HCT116 (cell line): ENCODE measurements around the gene KCNH5. TPM values are rescaled to one million over a fixed set of nuclear protein-coding genes. Genes with fewer than 3 reads are reported as not detected.

Experiments used
- ATAC-seq: fragments of 200-7000 bp; cut with Tn5 transposase; 2 replicates; pipeline ENCODE4 v1.9.1; 2020; ENCODE audit warnings: mild to moderate bottlenecking, moderate library complexity
- BruUV-seq: library from RNA; stranded (reverse); fragments of 400-500 nt; replicated peaks from 2 replicates; lab custom pipeline; 2021; lab: Mats Ljungman, UMichigan
- CTCF ChIA-PET: fragments of 300-600 bp; sonication (Branson Sonifier 250); formaldehyde crosslinking; loops from one replicate; lab custom pipeline; 2021; ENCODE audit warnings: antibody characterized with exemption; lab: Charles Lee
- POLR2A ChIA-PET: fragments of 300-600, 350-600 bp; sonication (Branson Sonifier 250); formaldehyde crosslinking; loops from one replicate; lab custom pipeline; 2021; ENCODE audit warnings: antibody characterized with exemption; lab: Charles Lee
- RAD21 ChIA-PET, 2 experiments: fragments of 300-600 bp; sonication (Branson Sonifier 250); formaldehyde crosslinking; loops; one replicate each; lab custom pipeline; 2023; ENCODE audit warnings: low total read pairs in 2 of 2; ENCODE audit not compliant: uncharacterized antibody in 2 of 2, unreplicated experiment in 2 of 2, low non-redundant PET in 1 of 2; lab: Charles Lee
- DNase-seq: peaks from one replicate; pipeline ENCODE4 v3.0.0-alpha.2; 2010; ENCODE audit warnings: low read depth, low spot score
- H2AFZ ChIP-seq: fragments of 200-600 bp; shearing (Covaris generic), sonication (generic); 2 replicates; pipeline ENCODE4 v1.6.1; 2017; ENCODE audit warnings: low read depth, mixed run types, mixed read lengths, antibody characterized with exemption, low read length; ENCODE audit not compliant: poor library complexity, severe bottlenecking
- H3K27ac ChIP-seq: 2 replicates; pipeline ENCODE4 v1.5.1; 2012; ENCODE audit warnings: low read depth, low read length
- H3K27me3 ChIP-seq: fragments of 200-600 bp; sonication (generic); 2 replicates; pipeline ENCODE4 v1.6.1; 2016; ENCODE audit warnings: mixed run types, low read length, mixed read lengths; ENCODE audit not compliant: insufficient read depth
- H3K36me3 ChIP-seq, 2 experiments: fragments of 200-500 bp in 1 of 2; fragments of 200-600 bp in 1 of 2; sonication (Bioruptor generic) in 1 of 2; sonication (generic) in 1 of 2; 2 replicates each; pipeline versions ENCODE4 v1.5.1 to v1.6.1; 2014 to 2016; ENCODE audit warnings: low read length in 2 of 2, inconsistent platforms in 1 of 2, mixed read lengths in 1 of 2, mixed run types in 1 of 2; ENCODE audit not compliant: insufficient read depth in 2 of 2, control insufficient read depth in 1 of 2
- H3K4me1 ChIP-seq, 2 experiments: fragments of 200-600 bp in 1 of 2; sonication (generic) in 1 of 2; 2 replicates each; pipeline versions ENCODE4 v1.5.1 to v1.6.1; 2012 to 2017; ENCODE audit warnings: low read length in 2 of 2, inconsistent platforms in 1 of 2, mild to moderate bottlenecking in 1 of 2, mixed read lengths in 1 of 2, mixed run types in 1 of 2, moderate library complexity in 1 of 2; ENCODE audit not compliant: insufficient read depth in 2 of 2, control insufficient read depth in 1 of 2
- H3K4me2 ChIP-seq: fragments of 200-600 bp; sonication (generic); 2 replicates; pipeline ENCODE4 v1.6.1; 2017; ENCODE audit warnings: mixed run types, low read length, mixed read lengths
- H3K4me3 ChIP-seq, 2 experiments: fragments of 200-600 bp in 1 of 2; sonication (generic) in 1 of 2; replicated peaks in 1 of 2; 2 replicates each; pipeline ENCODE4 v1.5.1; 2011 to 2016; ENCODE audit warnings: low read length in 2 of 2, control low read depth in 1 of 2, low read depth in 1 of 2, mild to moderate bottlenecking in 1 of 2, mixed read lengths in 1 of 2, mixed run types in 1 of 2
- H3K79me2 ChIP-seq: fragments of 200-600 bp; sonication (generic); 2 replicates; pipeline ENCODE4 v1.6.1; 2017; ENCODE audit warnings: mild to moderate bottlenecking, mixed run types, low read length, moderate library complexity, mixed read lengths; ENCODE audit not compliant: insufficient read depth
- H3K9ac ChIP-seq: fragments of 200-600 bp; sonication (generic); 2 replicates; pipeline ENCODE4 v1.6.1; 2016; ENCODE audit warnings: low read length, mixed read lengths
- H3K9me2 ChIP-seq: fragments of 200-600 bp; sonication (generic), shearing (Covaris generic); 2 replicates; pipeline ENCODE4 v1.6.1; 2017; ENCODE audit warnings: mixed run types, mild to moderate bottlenecking, moderate library complexity; ENCODE audit not compliant: insufficient read depth
- H3K9me3 ChIP-seq, 2 experiments: fragments of 200-500 bp in 1 of 2; fragments of 200-600 bp in 1 of 2; sonication (Bioruptor generic) in 1 of 2; sonication (generic) in 1 of 2; 2 replicates each; pipeline ENCODE4 v1.6.1; 2014 to 2017; ENCODE audit warnings: low read length in 2 of 2, mixed read lengths in 2 of 2, inconsistent platforms in 1 of 2, low read depth in 1 of 2, mild to moderate bottlenecking in 1 of 2, mixed run types in 1 of 2, moderate library complexity in 1 of 2; ENCODE audit not compliant: control insufficient read depth in 1 of 2, insufficient read depth in 1 of 2
- H4K20me1 ChIP-seq: fragments of 200-600 bp; sonication (generic), shearing (Covaris generic); 2 replicates; pipeline ENCODE4 v1.6.1; 2017; ENCODE audit warnings: mixed run types, mild to moderate bottlenecking, moderate library complexity; ENCODE audit not compliant: insufficient read depth
- CBX3 ChIP-seq: IDR thresholded peaks from 2 replicates; pipeline ENCODE4 v1.6.1; 2012; ENCODE audit warnings: low read depth
- CTCF ChIP-seq, 3 experiments: fragments of 200-600 bp in 1 of 3; sonication (generic) in 1 of 3; IDR thresholded peaks in 2 of 3; conservative IDR thresholded peaks in 1 of 3; 2 replicates each; pipeline ENCODE4 v1.5.1; 2012 to 2017; ENCODE audit warnings: low read depth in 2 of 3, low read length in 2 of 3, antibody characterized with exemption in 1 of 3, borderline replicate concordance in 1 of 3, control low read depth in 1 of 3, mild to moderate bottlenecking in 1 of 3, mixed read lengths in 1 of 3, mixed run types in 1 of 3, moderate library complexity in 1 of 3; ENCODE audit not compliant: insufficient read depth in 1 of 3
- ELF1 ChIP-seq: IDR thresholded peaks from 2 replicates; pipeline ENCODE4 v1.6.1; 2012; ENCODE audit warnings: low read depth, borderline replicate concordance
- JUND ChIP-seq: IDR thresholded peaks from 2 replicates; pipeline ENCODE4 v1.6.1; 2012
- POLR2AphosphoS5 ChIP-seq: IDR thresholded peaks from 2 replicates; pipeline ENCODE4 v1.6.1; 2011; ENCODE audit warnings: mild to moderate bottlenecking, low read depth, low read length, moderate library complexity
- RAD21 ChIP-seq: IDR thresholded peaks from 2 replicates; pipeline ENCODE4 v1.6.1; 2012; ENCODE audit warnings: low read depth, mild to moderate bottlenecking
- SRF ChIP-seq: IDR thresholded peaks from 2 replicates; pipeline ENCODE4 v1.6.1; 2012; ENCODE audit warnings: low read depth
- YY1 ChIP-seq: IDR thresholded peaks from 2 replicates; pipeline ENCODE4 v1.6.1; 2011; ENCODE audit warnings: low read length, low read depth, moderate library complexity, mild to moderate bottlenecking; ENCODE audit not compliant: insufficient replicate concordance; ENCODE audit errors: extremely low read depth
- ZNF274 ChIP-seq: fragments of 200-500 bp; sonication (Bioruptor generic); IDR thresholded peaks from 2 replicates; pipeline ENCODE4 v1.6.1; 2014; ENCODE audit warnings: mild to moderate bottlenecking, low read depth, low read length, inconsistent platforms
- intact Hi-C: fragments of 100-400 bp; cut with micrococcal nuclease; formaldehyde crosslinking; loops from 2 replicates; pipeline ENCODE4 v1.10.0; 2022
- total RNA-seq: library from RNA; stranded (reverse); gene quantifications from one replicate; pipeline ENCODE4 v1.2.1, GENCODE V29; 2021; ENCODE audit not compliant: unreplicated experiment

The KCNH5 gene
- total RNA-seq, 1 experiment from 2014 or later, result not detected

GRCh38 chr14:62916551-62916950 is 128.7 kb downstream of the KCNH5 start:
- ATAC-seq, result no peak
- peaks cover 2 to 14% of the 10 kb centered on the region in 2 experiments; a peak in 1 of 4 replicates for H3K9me3 ChIP-seq
- no peaks in the 10 kb centered on the region for H3K36me3 ChIP-seq
- intact Hi-C loops, result no loop called here
- H2AFZ ChIP-seq, result no peak overlapping the region
- POLR2A ChIA-PET, result no interaction called here
- RAD21 ChIA-PET, result no interaction called here
- H3K4me1 ChIP-seq, result no peaks in the 10 kb centered on the region
- H3K9ac ChIP-seq, result no peak overlapping the region
- BruUV-seq, result no TSS peak
- no peak overlapping the region for H3K4me3 ChIP-seq
- H3K79me2 ChIP-seq, result no peaks in the 10 kb centered on the region
- no peaks in the 10 kb centered on the region for H3K27me3 ChIP-seq
- no peak for DNase-seq
- CTCF ChIA-PET, result no interaction called here
- no peak overlapping the region for H3K4me2 ChIP-seq
- TF ChIP-seq RAD21 (no peak), JUND (no peak), CBX3 (no peak), CTCF (IDR thresholded peaks at IDR 0.05 in 2 of 3, conservative IDR thresholded peaks at IDR 0.05 in 1 of 3; ENCODE audit: borderline replicate concordance in 1 of 3, insufficient read depth in 1 of 3, low read depth in 2 of 3, low read length in 2 of 3) (no peak), SRF (no peak)
- no peaks in the 10 kb centered on the region for H4K20me1 ChIP-seq
- H3K27ac ChIP-seq, result no peak overlapping the region
- H3K9me2 ChIP-seq, result no peaks in the 10 kb centered on the region

- POLR2A ChIA-PET, result no interaction called here
- RAD21 ChIA-PET, result no interaction called here
- ATAC-seq, result no peak
Measured at GRCh38 chr14:62914873-62915272, 130.4 kb downstream of the KCNH5 start.

More at GRCh38 chr14:62914873-62915272, 130.4 kb downstream of the KCNH5 start:
- no TSS peak for BruUV-seq
- H3K9me3 ChIP-seq, result peaks cover 0 to 11% of the 10 kb centered on the region in 2 experiments; a peak in 1 of 4 replicates
- no peak overlapping the region for H2AFZ ChIP-seq
- H4K20me1 ChIP-seq, result no peaks in the 10 kb centered on the region
- H3K9ac ChIP-seq, result no peak overlapping the region
- no peaks in the 10 kb centered on the region for H3K27me3 ChIP-seq
- H3K27ac ChIP-seq, result no peak overlapping the region
- CTCF ChIA-PET, result no interaction called here
- no peak for DNase-seq
- H3K79me2 ChIP-seq, result no peaks in the 10 kb centered on the region
- no peak overlapping the region for H3K4me3 ChIP-seq
- H3K4me2 ChIP-seq, result no peak overlapping the region
- no peaks in the 10 kb centered on the region for H3K36me3 ChIP-seq
- no peaks in the 10 kb centered on the region for H3K9me2 ChIP-seq
- TF ChIP-seq YY1 (no peak), RAD21 (no peak), SRF (no peak), POLR2AphosphoS5 (no peak), ZNF274 (no peak), ELF1 (no peak)
- intact Hi-C loops, result no loop called here
- H3K4me1 ChIP-seq, result no peaks in the 10 kb centered on the region
